ENCODE measurements around the gene CCBE1.

GRCh38 chr18:59428018-59428417, 269.2 kb downstream of the CCBE1 start:
- TF ChIP-seq CTCF (IDR thresholded peaks at IDR 0.05), result no peak
- no peak for TF ChIP-seq EZH2 (IDR thresholded peaks at IDR 0.05)
- TF ChIP-seq EZH2phosphoT487 (IDR thresholded peaks at IDR 0.05), result no peak

Data from neural progenitor cell (in vitro differentiated cells).